ENCODE measurements around the gene RABEP1.

DNA sequence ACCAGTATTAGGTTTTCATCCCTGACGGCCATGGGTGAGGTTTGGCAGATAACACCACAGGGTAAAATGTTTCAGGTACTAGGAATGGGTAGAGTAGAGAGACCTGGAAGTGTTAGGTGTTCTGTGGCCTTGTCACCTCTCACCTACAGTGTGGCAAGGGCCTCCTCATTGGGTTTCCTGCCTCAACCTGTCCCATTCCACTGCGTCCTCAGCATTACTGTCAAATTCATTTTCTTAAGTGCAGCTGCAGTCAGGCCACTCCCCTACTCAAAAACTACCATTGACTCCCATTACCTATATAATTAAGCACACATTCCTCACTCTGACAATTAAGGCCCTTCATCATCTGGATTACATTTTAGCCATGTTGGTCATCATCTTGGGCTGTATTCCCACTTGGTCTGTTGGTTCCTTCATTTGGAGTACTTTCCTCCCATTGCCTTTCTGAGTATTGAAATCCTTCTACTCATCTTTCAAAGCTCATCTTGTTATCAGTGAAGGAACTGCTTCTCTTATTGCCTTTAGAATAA is 72.9 kb downstream of the RABEP1 start:
- TF ChIP-seq CTCF (IDR thresholded peaks at IDR 0.05; ENCODE audit: poor library complexity, severe bottlenecking) (no peak), EP300 (conservative IDR thresholded peaks at IDR 0.05; ENCODE audit: poor library complexity, severe bottlenecking) (no peak), TAF1 (IDR thresholded peaks at IDR 0.05; ENCODE audit: low read depth) (no peak)
